Right kidney (tissue), 9 donors: Measurements from ENCODE around the gene TNIK.

Source experiments
- DNase-seq: peaks from one replicate; pipeline ENCODE4 v3.0.0-alpha.2; 2016
- long read RNA-seq, 8 donors: transcript quantifications; one replicate each; lab custom pipeline, GENCODE V29; 2026

TNIK gene
- long read RNA-seq, donor 1, partial matches to known transcripts, result 0 of 1 reads
- long read RNA-seq, donor 1, other reads (novel, unspliced or antisense), result 0 of 1 reads
- long read RNA-seq, donor 2, partial matches to known transcripts, result 0 of 1 reads
- long read RNA-seq, donor 2, other reads (novel, unspliced or antisense), result 0 of 1 reads
- long read RNA-seq, donor 3, partial matches to known transcripts, result 0 of 1 reads
- long read RNA-seq, donor 3, other reads (novel, unspliced or antisense), result 0 of 1 reads
- long read RNA-seq, donor 4, partial matches to known transcripts, result 0 of 2 reads
- long read RNA-seq, donor 4, other reads (novel, unspliced or antisense), result 0 of 2 reads
- long read RNA-seq, donor 5, result 0 reads
- long read RNA-seq, donor 6, result 0 reads
- long read RNA-seq, donor 7, partial matches to known transcripts, result 0 of 1 reads
- long read RNA-seq, donor 7, other reads (novel, unspliced or antisense), result 0 of 1 reads
- long read RNA-seq, donor 8, result 0 reads

DNA sequence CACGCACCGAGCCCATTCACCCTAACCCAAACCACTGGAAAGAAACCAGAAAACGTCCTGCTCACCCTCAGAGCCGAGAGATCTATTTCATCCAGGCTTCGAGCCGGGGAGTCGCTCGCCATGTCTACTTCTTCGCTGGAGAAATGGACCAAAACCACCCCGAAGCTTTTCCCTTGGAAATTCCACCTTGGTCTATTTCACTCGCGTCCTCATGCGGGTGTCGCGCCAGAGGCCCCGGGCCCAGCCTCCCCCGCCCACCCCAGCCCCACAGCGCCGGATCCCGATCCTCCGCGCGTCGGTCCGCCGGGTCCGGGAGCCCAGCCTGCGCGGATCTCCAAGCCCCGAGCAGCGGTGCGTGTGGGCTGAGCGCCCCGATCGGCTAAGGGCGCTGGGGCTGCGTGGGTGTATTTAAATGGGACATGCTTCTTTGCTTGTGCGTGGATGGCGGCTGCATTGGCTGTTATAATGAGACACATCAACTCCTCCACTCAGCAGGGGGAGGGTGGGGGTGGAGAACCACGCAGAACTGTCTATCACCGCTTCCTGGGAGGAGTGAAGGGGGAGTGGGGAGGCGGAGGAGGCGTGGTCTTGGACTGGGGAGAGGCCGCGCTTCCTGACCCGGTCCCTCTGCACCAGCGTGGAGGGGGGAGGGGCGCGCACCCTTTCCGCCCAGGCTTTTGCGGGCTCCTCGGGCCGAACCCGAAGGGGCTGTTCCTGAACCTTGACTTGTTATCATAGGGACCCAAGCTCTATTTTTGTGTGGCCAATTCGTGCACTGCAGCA lies at the start of gene TNIK:
Gene TNIK (minus strand): TSS at position 464 of the 783 bp plus-strand sequence. CDS start 342 bp downstream, at position 122.
- peak; percentile 86 for DNase-seq

DNA sequence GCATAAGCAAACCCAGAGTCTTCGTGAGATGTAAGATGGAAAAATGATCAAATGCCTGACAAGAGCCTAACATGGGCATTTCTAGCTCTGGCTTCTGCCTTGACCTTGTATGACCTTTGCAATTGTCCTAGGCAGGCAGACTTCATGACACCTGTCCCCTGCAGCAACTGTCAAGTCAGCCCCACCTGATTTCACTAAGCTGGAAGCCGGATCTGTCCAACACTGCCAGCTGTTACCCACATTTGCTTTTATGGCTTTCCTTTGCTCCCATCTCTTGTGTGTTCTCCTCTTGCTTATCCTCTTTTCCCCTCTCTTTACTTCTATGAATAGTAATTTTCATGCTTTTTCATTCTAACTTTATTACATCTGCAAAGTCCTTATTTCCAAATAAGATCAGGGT lies 48.5 kb upstream of the TNIK start:
- no peak for DNase-seq

- no peak for DNase-seq
Measured at GRCh38 chr3:171508206-171508605, 48.0 kb upstream of the TNIK start.

GRCh38 chr3:171506743-171507319 lies 46.6 kb upstream of the TNIK start:
- DNase-seq, result no peak

GRCh38 chr3:171505822-171506333 lies 45.7 kb upstream of the TNIK start:
- no peak for DNase-seq

- no peak for DNase-seq
Measured at GRCh38 chr3:171504376-171504775, 44.2 kb upstream of the TNIK start.

- no peak for DNase-seq
Measured at GRCh38 chr3:171503817-171504216, 43.6 kb upstream of the TNIK start.

DNA sequence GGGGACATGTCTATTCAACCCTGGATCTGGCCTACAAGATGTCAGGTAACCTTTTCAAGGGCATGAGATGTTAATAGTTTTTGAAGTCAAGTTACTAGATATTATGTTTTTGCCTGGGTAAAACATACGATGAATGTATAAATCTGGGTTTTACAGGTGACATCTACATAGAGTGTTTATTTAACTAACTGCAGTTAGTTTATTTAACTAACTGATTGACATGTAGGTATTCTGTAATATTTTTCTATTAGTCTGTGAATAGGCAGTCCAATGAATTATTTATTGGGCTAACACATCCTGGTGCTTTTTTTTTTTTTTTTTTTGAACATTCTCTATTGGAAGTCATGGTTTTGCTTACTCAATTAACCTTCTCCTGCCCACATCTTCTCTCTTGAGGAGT lies 38.7 kb upstream of the TNIK start:
- no peak for DNase-seq

DNA sequence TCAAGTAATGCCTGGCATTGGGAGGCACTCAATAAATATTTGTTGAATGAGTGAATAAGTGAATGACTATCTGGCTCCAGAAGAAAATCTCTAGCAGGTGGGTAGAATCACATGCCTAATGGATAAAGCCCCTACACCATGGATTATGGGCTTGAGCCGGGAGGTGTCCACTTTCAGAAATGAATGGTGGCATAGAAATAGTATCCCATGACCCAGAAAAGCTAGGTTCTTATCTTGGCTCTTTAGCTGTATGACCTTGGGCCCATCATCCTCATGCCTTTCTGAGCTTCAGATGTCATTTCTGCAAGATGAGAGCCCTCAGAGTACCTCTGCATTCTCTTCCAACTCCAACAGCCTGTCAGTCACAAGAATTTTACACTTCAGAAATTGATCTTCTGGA lies 37.3 kb upstream of the TNIK start:
- DNase-seq, result no peak

DNA sequence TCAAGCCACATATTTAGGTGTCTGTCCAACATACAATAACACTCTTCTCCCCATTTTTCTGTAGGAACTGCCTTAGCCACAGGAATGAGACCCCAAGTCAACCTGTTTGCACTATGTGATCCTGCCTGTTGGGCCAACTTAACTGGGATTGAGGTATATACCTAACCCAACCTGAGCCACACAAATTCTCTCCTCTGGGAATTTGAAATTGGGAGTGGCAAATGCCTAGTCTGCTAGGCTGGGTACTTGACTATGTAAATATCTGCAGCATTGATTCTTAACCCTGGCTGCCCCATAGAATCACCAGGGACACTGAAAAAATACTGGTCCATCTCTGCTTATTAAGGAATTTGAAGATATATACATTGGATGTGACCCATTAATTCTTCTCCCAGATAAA lies 35.2 kb upstream of the TNIK start:
- no peak for DNase-seq

- no peak for DNase-seq
Measured at GRCh38 chr3:171494457-171495109, 34.4 kb upstream of the TNIK start.

DNA sequence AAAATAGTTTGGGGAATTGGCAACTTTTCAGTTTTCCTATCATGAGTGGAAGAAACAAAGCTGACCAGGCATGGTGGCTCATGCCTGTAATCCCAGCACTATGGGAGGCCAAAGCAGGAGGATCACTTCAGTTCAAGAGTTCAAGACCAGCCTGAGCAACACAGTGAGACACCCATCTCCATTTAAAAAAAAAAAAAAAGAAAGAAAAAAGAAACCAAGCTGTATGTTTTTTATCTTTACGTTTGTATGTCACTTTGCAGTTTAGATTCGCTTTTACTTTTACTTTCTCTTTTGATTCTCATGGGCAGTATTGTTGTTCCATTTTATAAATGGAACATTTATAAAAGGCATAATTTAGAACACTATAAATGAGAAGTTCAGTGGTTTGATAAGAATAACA lies 31.2 kb upstream of the TNIK start:
- DNase-seq, result no peak

DNA sequence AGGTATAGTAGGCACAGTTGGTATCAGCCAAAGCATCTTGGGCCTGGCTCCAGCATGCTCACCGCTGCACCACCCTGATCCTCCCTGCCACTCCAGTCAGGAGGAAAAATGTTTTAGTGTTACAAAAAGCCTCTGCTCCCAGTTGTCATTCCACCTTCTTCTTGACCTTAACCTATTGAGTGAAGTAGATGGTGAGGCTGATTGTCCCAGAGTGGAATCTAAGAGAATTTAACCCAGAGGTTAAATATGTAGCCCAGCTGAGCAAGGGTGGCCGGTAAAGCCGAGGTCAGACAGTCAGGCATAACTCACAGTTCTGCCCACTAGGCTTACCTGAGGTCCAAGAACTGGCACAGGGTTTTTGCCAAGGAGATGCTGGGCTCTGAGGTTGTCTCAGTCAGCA lies 30.7 kb upstream of the TNIK start:
- DNase-seq, result no peak

DNA sequence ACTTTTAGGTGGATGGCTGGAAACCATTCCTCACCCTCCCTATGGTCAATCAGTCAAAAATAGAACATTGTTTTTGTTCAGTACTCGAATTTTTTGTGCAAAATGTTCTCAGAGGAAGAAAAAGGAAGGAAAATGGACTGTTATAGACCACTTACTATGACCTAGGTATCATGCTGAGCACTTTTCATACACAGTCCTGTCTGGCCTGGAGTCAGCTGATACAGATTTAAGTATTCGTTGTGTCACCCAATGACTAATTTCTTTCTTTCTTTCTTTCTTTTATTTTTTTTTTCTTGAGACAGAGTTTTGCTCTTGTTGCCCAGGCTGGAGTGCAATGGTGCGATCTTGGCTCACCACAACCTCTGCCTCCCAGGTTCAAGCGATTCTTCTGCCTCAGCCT lies 29.1 kb upstream of the TNIK start:
- DNase-seq, result no peak

GRCh38 chr3:171488479-171488878 lies 28.3 kb upstream of the TNIK start:
- DNase-seq, result no peak

DNA sequence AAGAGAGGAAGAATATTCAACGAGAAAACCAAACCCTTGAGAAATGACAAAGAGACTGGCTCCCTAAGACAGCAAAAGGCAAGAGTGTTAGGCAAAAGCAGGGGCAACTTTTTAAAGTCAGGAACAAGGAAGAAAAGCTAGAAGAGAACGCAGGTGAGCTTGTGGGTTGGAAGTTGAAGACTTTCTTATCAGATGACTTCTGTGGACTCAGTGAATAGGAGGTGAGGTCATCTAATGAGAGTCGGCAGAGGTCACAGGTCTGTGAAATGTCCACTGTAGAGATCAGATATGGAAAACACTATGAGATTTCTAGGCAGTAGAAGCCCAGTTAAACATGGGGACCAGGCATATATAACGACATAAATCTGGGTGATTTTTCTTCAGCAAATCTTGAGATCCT lies 27.2 kb upstream of the TNIK start:
- no peak for DNase-seq

DNA sequence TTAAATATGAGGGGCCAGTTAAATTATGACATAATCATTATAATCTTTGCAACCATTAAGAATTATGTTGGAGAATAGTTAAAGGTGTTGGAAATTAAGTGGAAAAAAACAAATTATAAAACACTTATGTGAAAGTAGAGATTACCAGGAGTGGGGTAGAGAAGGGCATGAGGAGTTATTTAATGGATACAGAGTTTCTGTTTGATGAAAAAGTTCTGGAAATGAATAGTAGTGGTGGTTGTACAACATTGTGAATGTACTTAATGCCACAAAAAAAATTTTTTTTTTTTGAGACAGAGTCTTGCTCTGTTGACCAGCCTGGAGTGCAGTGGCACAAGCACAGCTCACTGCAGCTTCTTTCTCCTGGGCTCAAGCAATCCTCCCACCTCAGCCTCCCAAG lies 25.1 kb upstream of the TNIK start:
- DNase-seq, result no peak

GRCh38 chr3:171481011-171481410 lies 20.8 kb upstream of the TNIK start:
- no peak for DNase-seq

DNA sequence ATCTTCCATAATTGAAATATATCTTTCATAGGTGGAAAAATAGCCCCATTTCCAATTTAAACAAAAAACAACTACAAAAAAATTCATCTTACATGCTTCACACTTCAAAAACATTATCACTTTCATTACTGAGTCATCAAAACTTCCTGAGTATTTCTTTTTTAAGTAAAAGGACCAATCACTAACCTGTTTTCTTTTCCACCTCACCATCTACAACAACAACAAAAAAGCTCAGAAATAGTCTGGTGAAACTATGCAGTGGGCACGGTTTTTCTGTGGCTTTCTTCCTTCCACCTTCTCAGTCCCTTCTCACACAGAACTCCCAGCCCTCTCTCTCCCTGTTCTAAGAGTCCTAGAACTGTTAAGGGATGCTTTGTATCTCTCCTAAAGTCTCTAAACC lies 20.3 kb upstream of the TNIK start:
- DNase-seq, result no peak

DNA sequence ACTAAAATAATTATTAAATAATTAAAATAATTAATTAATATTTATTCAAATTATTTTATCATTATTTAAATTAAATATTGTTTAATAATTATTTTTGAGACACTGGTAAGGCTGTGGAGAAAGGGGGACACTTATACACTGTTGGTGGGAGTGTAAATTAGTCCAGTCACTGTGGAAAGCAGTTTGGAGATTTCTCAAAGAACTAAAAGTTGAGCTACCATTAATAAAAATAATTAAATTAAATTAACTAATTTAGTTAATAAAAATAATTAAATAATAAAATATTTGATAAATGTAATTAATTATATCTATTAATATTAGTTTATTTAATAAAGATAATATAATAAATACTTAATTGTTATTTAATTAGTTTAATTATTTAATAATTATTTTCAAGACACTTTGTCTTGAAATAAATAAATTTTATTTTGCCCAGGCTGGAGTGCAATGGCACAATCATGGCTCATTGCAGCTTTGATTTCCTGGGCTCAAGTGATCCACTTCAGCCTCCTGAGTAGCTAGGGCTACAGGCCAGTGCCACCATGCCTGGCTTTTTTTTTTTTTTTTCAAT lies 16.4 kb upstream of the TNIK start:
- no peak for DNase-seq

DNA sequence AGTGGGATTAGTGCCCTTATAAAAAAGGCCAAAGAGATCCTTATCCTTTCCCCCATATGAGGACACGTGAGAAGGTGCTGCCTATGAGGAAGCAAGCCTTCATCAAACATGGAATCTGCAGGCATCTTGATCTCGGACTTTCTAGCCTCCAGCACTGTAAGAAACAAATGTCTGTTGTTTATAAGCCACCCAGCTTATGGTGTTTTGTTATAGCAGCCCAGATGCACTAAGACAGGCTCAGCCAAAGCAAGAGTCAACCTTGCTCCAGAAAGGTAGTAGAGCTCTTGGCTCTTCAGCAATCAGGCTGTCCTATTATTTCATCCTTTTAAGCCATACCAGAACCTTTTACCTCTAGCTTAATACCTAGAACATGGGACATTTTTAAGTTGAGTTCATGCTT lies 12.3 kb upstream of the TNIK start:
- no peak for DNase-seq

DNA sequence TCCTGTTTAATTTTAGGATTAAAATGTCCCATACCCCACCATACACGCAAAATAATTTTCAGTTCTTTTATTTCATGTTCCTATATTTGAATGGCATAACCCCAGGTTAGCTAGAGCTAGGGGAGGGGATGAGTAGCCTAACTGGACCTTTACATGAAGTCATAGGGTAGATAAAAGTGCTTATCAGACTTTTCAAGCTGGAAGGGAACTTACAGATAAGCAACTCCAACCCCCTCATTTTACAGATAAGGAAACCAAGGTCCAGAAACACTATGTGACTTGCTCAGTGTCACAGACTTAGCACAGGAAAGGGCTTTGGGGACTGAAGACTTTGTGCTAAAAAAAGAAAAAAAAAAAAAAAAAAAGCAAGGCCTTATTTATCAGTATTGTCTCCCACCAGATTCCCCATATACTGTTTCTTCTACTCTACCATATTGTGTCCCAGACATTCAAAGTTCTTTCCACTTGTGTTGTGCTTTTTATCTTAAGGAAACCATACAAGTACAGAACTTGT lies 10.6 kb upstream of the TNIK start:
- DNase-seq, result no peak
